ENCODE data around the gene CERK.

DNA sequence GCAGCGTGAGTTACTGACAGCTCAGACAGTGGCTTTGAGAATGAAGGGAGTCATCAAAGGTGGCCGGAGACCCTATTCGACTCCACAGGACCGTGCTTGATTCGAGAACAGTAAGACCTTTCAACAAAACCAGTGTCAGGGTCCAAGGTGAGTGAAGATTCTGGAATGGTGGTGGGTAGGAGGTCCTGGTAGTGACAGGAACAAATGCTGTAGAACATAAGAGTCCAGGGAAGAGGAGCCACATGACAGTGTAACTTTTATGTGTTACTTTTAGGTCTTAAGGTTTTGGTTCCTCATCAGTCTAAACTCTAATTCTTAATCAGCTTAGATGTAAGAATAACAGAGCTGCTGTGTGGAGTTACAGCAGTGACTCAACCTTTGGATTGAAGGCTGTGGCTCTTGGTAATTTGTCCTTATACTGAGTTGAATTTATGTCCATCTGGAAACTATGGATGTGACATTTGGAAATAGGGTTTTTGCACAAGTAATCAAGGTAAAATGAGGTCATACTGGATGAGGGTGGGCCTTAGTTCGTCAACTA, 26.2 kb upstream of the CERK start:
- TF ChIP-seq GATA2 (IDR thresholded peaks at IDR 0.05; ENCODE audit: low read depth, low read length) (no peak), GATA3 (IDR thresholded peaks at IDR 0.05; ENCODE audit: low read depth, low read length) (no peak)
